Measurements from ENCODE around the gene EGR4.

Gene EGR4

GRCh38 chr2:73297151-73297559 is 3.8 kb upstream of the EGR4 start:
- POLR2A ChIA-PET = no interaction called here
- 27% methylated on average over 2 of the region's 2 CpGs for WGBS (ENCODE audit: insufficient coverage)
- Histone ChIP-seq H3K27me3 (replicated peaks in 2 of 5; ENCODE audit: control insufficient read depth in 4 of 5, insufficient read depth in 5 of 5, low read length in 4 of 5) (peaks cover 27 to 68% (median 36%) of the 10 kb centered on the region in 5 experiments), H3K9me3 (ENCODE audit: control extremely low read depth in 1 of 5, control insufficient read depth in 4 of 5, insufficient read depth in 2 of 5, low read depth in 1 of 5, low read length in 4 of 5) (peaks cover 0 to 6% (median 4%) of the 10 kb centered on the region in 5 experiments), H3K4me1 (ENCODE audit: control extremely low read depth in 1 of 4, control insufficient read depth in 4 of 4, insufficient read depth in 4 of 4, low read length in 3 of 4) (peaks cover 0 to 18% (median 13%) of the 10 kb centered on the region in 4 experiments), H3K4me3 (ENCODE audit: control insufficient read depth in 1 of 7, extremely low read depth in 1 of 7, insufficient read depth in 4 of 7, low read depth in 2 of 7, low read length in 6 of 7) (no peak overlapping the region), H3K27ac (ENCODE audit: insufficient read depth in 1 of 2, low read depth in 1 of 2, low read length in 2 of 2, poor library complexity in 1 of 2, severe bottlenecking in 2 of 2) (no peak overlapping the region), H3K36me3 (ENCODE audit: control insufficient read depth in 4 of 4, insufficient read depth in 4 of 4, low read length in 3 of 4) (no peaks in the 10 kb centered on the region)
- CTCF ChIA-PET = no interaction called here
- DNase-seq = no peak

DNA sequence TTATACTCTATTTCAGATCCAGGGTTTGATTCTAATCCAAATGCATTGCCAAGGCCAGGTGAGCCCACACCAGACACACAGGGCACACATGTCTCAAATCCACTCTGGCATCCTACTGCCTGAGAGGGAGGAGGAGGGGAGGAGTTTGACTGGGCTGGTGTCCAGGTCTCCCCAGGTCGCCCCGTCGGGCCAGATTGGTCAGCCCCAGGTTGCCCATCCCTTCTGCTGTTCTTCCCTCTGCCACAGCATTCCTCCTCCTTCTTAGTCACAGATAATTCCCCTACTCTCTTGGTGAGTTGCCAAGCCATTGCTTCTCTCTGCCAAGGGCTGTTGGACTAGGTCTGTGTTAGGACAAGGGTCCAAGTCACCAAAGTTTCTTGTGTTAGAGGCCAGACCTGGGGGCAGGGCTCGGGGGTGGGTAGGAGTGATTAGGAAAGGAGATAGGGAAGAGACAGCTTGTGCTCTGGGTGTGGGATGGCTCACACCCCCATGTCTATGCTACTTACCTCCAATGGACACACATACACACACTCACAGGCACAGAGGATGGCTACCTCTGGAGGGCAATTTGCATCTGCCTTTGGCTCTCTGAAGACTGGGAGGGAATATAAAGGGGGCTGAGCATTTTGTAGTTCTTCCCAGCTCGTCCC is 2.5 kb upstream of the EGR4 start:
- DNase-seq = no peak
- Histone ChIP-seq H3K36me3 (ENCODE audit: control insufficient read depth in 4 of 4, insufficient read depth in 4 of 4, low read length in 3 of 4) (no peaks in the 10 kb centered on the region), H3K27me3 (replicated peaks in 2 of 5; ENCODE audit: control insufficient read depth in 4 of 5, insufficient read depth in 5 of 5, low read length in 4 of 5) (peaks cover 27 to 81% (median 33%) of the 10 kb centered on the region in 5 experiments), H3K4me3 (ENCODE audit: control insufficient read depth in 1 of 7, extremely low read depth in 1 of 7, insufficient read depth in 4 of 7, low read depth in 2 of 7, low read length in 6 of 7) (no peak overlapping the region), H3K9me3 (ENCODE audit: control extremely low read depth in 1 of 5, control insufficient read depth in 4 of 5, insufficient read depth in 2 of 5, low read depth in 1 of 5, low read length in 4 of 5) (peaks cover 0 to 6% (median 4%) of the 10 kb centered on the region in 5 experiments), H3K4me1 (ENCODE audit: control extremely low read depth in 1 of 4, control insufficient read depth in 4 of 4, insufficient read depth in 4 of 4, low read length in 3 of 4) (peaks cover 0 to 31% (median 26%) of the 10 kb centered on the region in 4 experiments), H3K27ac (ENCODE audit: insufficient read depth in 1 of 2, low read depth in 1 of 2, low read length in 2 of 2, poor library complexity in 1 of 2, severe bottlenecking in 2 of 2) (no peak overlapping the region)
- POLR2A ChIA-PET = no interaction called here
- no CpG with 5 or more reads among the region's 5 CpGs for WGBS (ENCODE audit: insufficient coverage)
- CTCF ChIA-PET = interaction anchor here (1.2 kb wide), 1 partner anchor 89 kb away, joined by 3 read pairs; the partner anchor contains the start of gene ALMS1

DNA sequence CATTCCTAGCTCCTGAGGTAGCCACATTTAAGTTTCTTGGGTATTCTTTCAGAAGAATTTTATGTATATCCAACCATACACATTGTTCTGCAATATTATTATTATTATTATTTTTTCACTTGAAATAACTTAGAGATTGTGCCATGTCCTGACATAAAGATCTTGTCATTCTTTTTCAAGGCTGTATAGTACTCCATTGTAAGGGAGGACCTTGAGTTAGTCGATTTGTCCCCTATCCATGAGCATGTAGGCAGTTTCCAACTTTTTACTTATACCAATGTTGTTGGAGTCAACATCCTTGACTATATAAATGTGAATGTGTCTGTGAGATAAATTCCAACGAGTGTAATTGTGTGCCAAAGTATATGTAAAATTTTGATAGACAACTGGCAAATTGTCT is 891 bp upstream of the EGR4 start:
- no peak overlapping the region for H3K4me3 ChIP-seq (ENCODE audit: control insufficient read depth in 1 of 7, extremely low read depth in 1 of 7, insufficient read depth in 4 of 7, low read depth in 2 of 7, low read length in 6 of 7)
- ChIA-PET CTCF (no interaction called here), POLR2A (no interaction called here)
- peaks cover 0 to 32% (median 27%) of the 10 kb centered on the region in 4 experiments for H3K4me1 ChIP-seq (ENCODE audit: control extremely low read depth in 1 of 4, control insufficient read depth in 4 of 4, insufficient read depth in 4 of 4, low read length in 3 of 4)
- no peak overlapping the region for H3K27ac ChIP-seq (ENCODE audit: insufficient read depth in 1 of 2, low read depth in 1 of 2, low read length in 2 of 2, poor library complexity in 1 of 2, severe bottlenecking in 2 of 2)
- peaks cover 29 to 83% (median 35%) of the 10 kb centered on the region in 5 experiments for H3K27me3 ChIP-seq (replicated peaks in 2 of 5; ENCODE audit: control insufficient read depth in 4 of 5, insufficient read depth in 5 of 5, low read length in 4 of 5)
- 80% methylated on average over 1 of the region's 2 CpGs for WGBS (ENCODE audit: insufficient coverage)
- no peaks in the 10 kb centered on the region for H3K36me3 ChIP-seq (ENCODE audit: control insufficient read depth in 4 of 4, insufficient read depth in 4 of 4, low read length in 3 of 4)
- H3K9me3 ChIP-seq (ENCODE audit: control extremely low read depth in 1 of 5, control insufficient read depth in 4 of 5, insufficient read depth in 2 of 5, low read depth in 1 of 5, low read length in 4 of 5) = peaks cover 0 to 6% (median 4%) of the 10 kb centered on the region in 5 experiments
- DNase-seq = no peak

DNA sequence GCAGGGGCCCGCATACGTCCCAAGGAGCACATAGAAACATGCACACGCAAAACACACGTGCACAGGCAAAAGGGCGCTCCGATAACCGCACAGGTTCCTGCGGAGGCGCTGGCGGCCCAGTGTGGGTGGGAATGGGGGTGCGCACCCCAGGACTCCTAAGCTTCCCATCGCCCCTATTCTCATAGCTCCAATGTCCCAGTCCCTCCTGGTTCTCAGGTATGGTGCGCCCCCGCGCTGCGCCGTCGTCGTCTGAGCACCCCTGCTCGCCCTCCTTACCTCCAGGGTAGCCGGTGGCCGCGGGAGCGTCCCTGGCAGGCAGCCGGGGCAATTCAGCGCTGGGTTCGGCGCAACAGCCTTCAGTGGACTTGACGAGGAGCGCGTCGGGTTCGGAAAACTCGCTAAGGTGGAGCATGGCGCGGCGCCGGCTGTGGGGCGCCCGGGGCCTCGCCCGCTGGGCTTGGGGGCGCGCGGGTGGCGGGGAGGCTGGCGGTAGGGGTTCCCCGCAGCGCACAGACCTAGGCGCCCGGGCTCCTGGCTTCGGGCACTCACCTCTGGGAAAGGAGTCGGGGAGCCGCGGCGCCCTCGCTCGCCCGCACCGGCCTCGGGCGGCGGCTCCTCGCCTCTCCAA is 328 bp downstream of the EGR4 start:
- 4% methylated on average over 46 of the region's 64 CpGs for WGBS (ENCODE audit: insufficient coverage)
- H3K27me3 ChIP-seq (replicated peaks in 2 of 5; ENCODE audit: control insufficient read depth in 4 of 5, insufficient read depth in 5 of 5, low read length in 4 of 5) = peaks cover 29 to 84% (median 39%) of the 10 kb centered on the region in 5 experiments

DNA sequence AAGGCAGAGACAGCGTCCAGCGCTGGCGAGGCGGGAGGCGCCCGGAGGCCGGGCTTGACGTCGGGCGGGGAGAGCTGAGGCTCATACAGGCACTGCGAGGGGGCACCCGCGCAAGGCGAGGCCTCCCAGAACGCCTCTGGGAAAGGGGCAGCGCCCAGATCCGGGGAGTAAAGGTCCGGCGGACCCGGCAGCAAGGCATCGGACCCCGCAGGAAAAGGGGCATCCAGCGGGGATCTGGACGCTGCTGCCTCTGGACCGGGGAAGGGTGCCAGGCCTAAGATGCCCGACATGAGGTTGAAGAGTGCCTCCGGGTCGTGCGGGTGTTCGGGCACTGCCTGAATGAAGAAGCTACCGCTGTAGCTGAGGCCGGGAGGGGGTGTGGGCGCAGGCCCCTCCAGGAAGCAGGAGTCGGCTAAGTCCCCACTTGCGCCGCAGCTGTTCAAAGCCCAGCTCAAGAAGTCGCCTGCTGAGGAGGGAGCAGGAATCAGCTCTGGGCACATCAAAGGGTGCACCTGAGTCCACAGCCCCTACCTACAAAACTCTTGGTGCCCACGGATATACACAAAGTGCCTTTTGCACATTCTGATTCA is 937 bp downstream of the EGR4 start:
- peak in 2 of 3 donors; percentile 4 to 23 for DNase-seq
- H3K27me3 ChIP-seq (replicated peaks in 2 of 5; ENCODE audit: control insufficient read depth in 4 of 5, insufficient read depth in 5 of 5, low read length in 4 of 5) = peaks cover 29 to 79% (median 37%) of the 10 kb centered on the region in 5 experiments
- H3K27ac ChIP-seq (ENCODE audit: insufficient read depth in 1 of 2, low read depth in 1 of 2, low read length in 2 of 2, poor library complexity in 1 of 2, severe bottlenecking in 2 of 2) = no peak overlapping the region
- H3K36me3 ChIP-seq (ENCODE audit: control insufficient read depth in 4 of 4, insufficient read depth in 4 of 4, low read length in 3 of 4) = no peaks in the 10 kb centered on the region
- H3K4me1 ChIP-seq (ENCODE audit: control extremely low read depth in 1 of 4, control insufficient read depth in 4 of 4, insufficient read depth in 4 of 4, low read length in 3 of 4) = peaks cover 0 to 32% (median 27%) of the 10 kb centered on the region in 4 experiments
- H3K4me3 ChIP-seq (ENCODE audit: control insufficient read depth in 1 of 7, extremely low read depth in 1 of 7, insufficient read depth in 4 of 7, low read depth in 2 of 7, low read length in 6 of 7) = peak overlapping the region in 3 of 7 experiments; percentile 66 to 76 (median 69)
- H3K9me3 ChIP-seq (ENCODE audit: control extremely low read depth in 1 of 5, control insufficient read depth in 4 of 5, insufficient read depth in 2 of 5, low read depth in 1 of 5, low read length in 4 of 5) = peaks cover 0 to 6% (median 4%) of the 10 kb centered on the region in 5 experiments
- CTCF ChIA-PET = interaction anchor here (0.7 kb wide), 1 partner anchor 26 kb away, joined by 3 read pairs; no protein-coding TSS in a partner anchor
- POLR2A ChIA-PET = interaction anchor here (1.2 kb wide), 1 partner anchor 58 kb away, joined by 3 read pairs; the partner anchor contains the start of gene CCT7
- 7% methylated on average over 38 of the region's 38 CpGs for WGBS (ENCODE audit: insufficient coverage)

More for the DNA sequence above, 328 bp downstream of the EGR4 start:
- no peak overlapping the region for H3K27ac ChIP-seq (ENCODE audit: insufficient read depth in 1 of 2, low read depth in 1 of 2, low read length in 2 of 2, poor library complexity in 1 of 2, severe bottlenecking in 2 of 2)
- H3K4me3 ChIP-seq (ENCODE audit: control insufficient read depth in 1 of 7, extremely low read depth in 1 of 7, insufficient read depth in 4 of 7, low read depth in 2 of 7, low read length in 6 of 7) = peak overlapping the region; percentile 32 to 76 (median 61)
- H3K36me3 ChIP-seq (ENCODE audit: control insufficient read depth in 4 of 4, insufficient read depth in 4 of 4, low read length in 3 of 4) = no peaks in the 10 kb centered on the region
- H3K4me1 ChIP-seq (ENCODE audit: control extremely low read depth in 1 of 4, control insufficient read depth in 4 of 4, insufficient read depth in 4 of 4, low read length in 3 of 4) = peaks cover 0 to 32% (median 27%) of the 10 kb centered on the region in 4 experiments
- peak in 2 of 3 donors; percentile 27 to 28 for DNase-seq
- H3K9me3 ChIP-seq (ENCODE audit: control extremely low read depth in 1 of 5, control insufficient read depth in 4 of 5, insufficient read depth in 2 of 5, low read depth in 1 of 5, low read length in 4 of 5) = peaks cover 0 to 6% (median 4%) of the 10 kb centered on the region in 5 experiments
- POLR2A ChIA-PET = interaction anchor here (1.2 kb wide), 1 partner anchor 59 kb away, joined by 3 read pairs; the partner anchor contains the start of gene CCT7
- CTCF ChIA-PET = interaction anchor here (0.7 to 1.2 kb wide), 2 partner anchors 25 to 48 kb away, joined by 3 read pairs; no protein-coding TSS in a partner anchor

DNA sequence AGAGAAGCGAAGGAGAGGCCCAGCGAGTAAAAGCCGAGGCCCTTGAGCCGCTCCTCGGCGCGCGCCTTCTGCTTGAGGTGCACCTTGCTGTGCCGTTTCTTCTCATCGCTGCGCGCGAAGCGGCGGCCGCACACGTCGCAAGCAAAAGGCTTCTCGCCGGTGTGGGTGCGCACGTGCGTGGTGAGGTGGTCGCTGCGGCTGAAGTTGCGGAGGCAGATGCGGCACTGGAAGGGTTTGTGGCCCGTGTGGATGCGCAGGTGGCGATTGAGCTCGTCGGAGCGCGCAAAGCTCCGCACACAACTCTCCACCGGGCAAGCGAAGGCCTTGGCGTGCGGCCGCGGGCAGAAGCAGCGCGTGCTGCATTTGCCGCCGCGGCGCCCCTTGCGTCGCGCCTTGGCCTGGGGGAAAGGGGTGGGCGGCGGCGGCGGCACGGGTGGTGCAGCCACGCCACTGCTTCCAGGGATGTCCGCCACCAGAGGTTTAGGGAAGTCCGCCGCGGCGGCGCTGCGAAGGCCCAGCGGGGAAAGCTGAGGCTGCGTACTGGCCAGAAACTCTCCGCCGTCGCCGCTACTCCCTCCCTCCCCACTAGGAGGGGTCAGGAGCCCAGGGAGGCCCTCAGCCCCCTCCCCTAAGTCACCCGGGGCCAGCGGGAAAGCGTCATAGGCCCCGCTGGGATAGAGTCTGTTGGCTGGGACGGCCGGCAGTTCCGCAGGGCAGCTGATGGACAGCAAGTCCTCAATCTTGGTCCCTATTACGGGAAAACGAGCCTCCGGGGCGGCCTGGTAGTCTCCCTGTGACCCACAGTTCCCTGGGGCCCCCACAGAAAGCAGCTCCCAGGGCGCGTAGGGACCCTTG is 1.7 kb downstream of the EGR4 start:
- Histone ChIP-seq H3K27ac (ENCODE audit: insufficient read depth in 1 of 2, low read depth in 1 of 2, low read length in 2 of 2, poor library complexity in 1 of 2, severe bottlenecking in 2 of 2) (no peak overlapping the region), H3K4me1 (ENCODE audit: control extremely low read depth in 1 of 4, control insufficient read depth in 4 of 4, insufficient read depth in 4 of 4, low read length in 3 of 4) (peaks cover 0 to 32% (median 27%) of the 10 kb centered on the region in 4 experiments), H3K9me3 (ENCODE audit: control extremely low read depth in 1 of 5, control insufficient read depth in 4 of 5, insufficient read depth in 2 of 5, low read depth in 1 of 5, low read length in 4 of 5) (peaks cover 0 to 6% (median 4%) of the 10 kb centered on the region in 5 experiments), H3K36me3 (ENCODE audit: control insufficient read depth in 4 of 4, insufficient read depth in 4 of 4, low read length in 3 of 4) (no peaks in the 10 kb centered on the region), H3K4me3 (ENCODE audit: control insufficient read depth in 1 of 7, extremely low read depth in 1 of 7, insufficient read depth in 4 of 7, low read depth in 2 of 7, low read length in 6 of 7) (peak overlapping the region in 4 of 7 experiments; percentile 8 to 64 (median 40)), H3K27me3 (replicated peaks in 2 of 5; ENCODE audit: control insufficient read depth in 4 of 5, insufficient read depth in 5 of 5, low read length in 4 of 5) (peaks cover 28 to 71% (median 33%) of the 10 kb centered on the region in 5 experiments)
- peak; percentile 22 to 80 (median 69) for DNase-seq
- 2% methylated on average over 66 of the region's 82 CpGs for WGBS (ENCODE audit: insufficient coverage)
- POLR2A ChIA-PET = interaction anchor here (2.2 kb wide), 1 partner anchor 58 kb away, joined by 6 read pairs; the partner anchor contains the start of genes CCT7 and PRADC1
- CTCF ChIA-PET = interaction anchor here (1.1 to 3.7 kb wide), 9 partner anchors 8 to 80 kb away, joined by 3 to 25 read pairs (median 4); partner anchors contain the start of genes CCT7 and PRADC1
